Fibroblast of lung (primary cell): ENCODE measurements around the gene COL1A1. TPM values are rescaled to one million over a fixed set of nuclear protein-coding genes. Genes with fewer than 3 reads are reported as not detected.

Experiments
- DNase-seq, 2 donors: peaks; one replicate each; pipeline versions ENCODE4 v3.0.0 to v3.0.0-alpha.2; 2010; ENCODE audit warnings: low read depth in 2 of 2
- H2AFZ ChIP-seq: 2 replicates; pipeline ENCODE4 v1.5.1; 2012; ENCODE audit warnings: low read length, control low read depth, inconsistent platforms
- H3K27ac ChIP-seq: 2 replicates; pipeline ENCODE4 v1.5.1; 2011; ENCODE audit warnings: low read length, control low read depth; ENCODE audit not compliant: insufficient read depth
- H3K27me3 ChIP-seq: 2 replicates; pipeline ENCODE4 v1.5.1; 2011; ENCODE audit warnings: mild to moderate bottlenecking, low read length; ENCODE audit not compliant: control insufficient read depth, insufficient read depth
- H3K36me3 ChIP-seq: 2 replicates; pipeline ENCODE4 v1.5.1; 2011; ENCODE audit warnings: low read length; ENCODE audit not compliant: control insufficient read depth, insufficient read depth
- H3K4me1 ChIP-seq: 2 replicates; pipeline ENCODE4 v1.5.1; 2011; ENCODE audit warnings: low read length; ENCODE audit not compliant: control insufficient read depth, insufficient read depth; ENCODE audit errors: extremely low read depth
- H3K4me2 ChIP-seq: 2 replicates; pipeline ENCODE4 v1.5.1; 2011; ENCODE audit warnings: low read length, control low read depth; ENCODE audit not compliant: insufficient read depth; ENCODE audit errors: extremely low read depth
- H3K4me3 ChIP-seq, 4 experiments: fragments of 200-600 bp in 1 of 4; sonication (generic) in 1 of 4; replicated peaks in 1 of 4; 2 replicates each; pipeline ENCODE4 v1.5.1; 2011 to 2016; ENCODE audit warnings: low read length in 4 of 4, low read depth in 3 of 4, mild to moderate bottlenecking in 3 of 4, control low read depth in 2 of 4, inconsistent platforms in 1 of 4, mixed read lengths in 1 of 4; ENCODE audit not compliant: insufficient read depth in 1 of 4; ENCODE audit errors: control extremely low read depth in 1 of 4
- H3K79me2 ChIP-seq: 2 replicates; pipeline ENCODE4 v1.5.1; 2012; ENCODE audit warnings: mild to moderate bottlenecking, low read length, inconsistent platforms; ENCODE audit not compliant: control insufficient read depth, insufficient read depth
- H3K9ac ChIP-seq: 2 replicates; pipeline ENCODE4 v1.5.1; 2011; ENCODE audit warnings: mild to moderate bottlenecking, low read length, control low read depth; ENCODE audit not compliant: insufficient read depth
- H3K9me3 ChIP-seq: 2 replicates; pipeline ENCODE4 v1.5.1; 2012; ENCODE audit warnings: low read depth, low read length; ENCODE audit not compliant: control insufficient read depth, insufficient read depth
- H4K20me1 ChIP-seq: 2 replicates; pipeline ENCODE4 v1.5.1; 2011; ENCODE audit warnings: low read length; ENCODE audit not compliant: control insufficient read depth, insufficient read depth; ENCODE audit errors: extremely low read depth
- CTCF ChIP-seq, 2 donors: IDR thresholded peaks in 1 of 2; conservative IDR thresholded peaks in 1 of 2; 1 replicate in 1 of 2; 2 replicates in 1 of 2; pipeline ENCODE4 v1.5.1; 2011 to 2012; ENCODE audit warnings: low read length in 2 of 2, control low read depth in 1 of 2, inconsistent platforms in 1 of 2, low read depth in 1 of 2, mild to moderate bottlenecking in 1 of 2
- EZH2 ChIP-seq: IDR thresholded peaks from 2 replicates; pipeline ENCODE4 v1.5.1; 2012; ENCODE audit warnings: low read length, control low read depth, mild to moderate bottlenecking; ENCODE audit errors: missing control alignments
- polyA plus RNA-seq, 2 donors: library from polyadenylated mRNA; depleted of rRNA in 1 of 2; stranded (reverse) in 1 of 2; unstranded in 1 of 2; fragments of >200 nt; gene quantifications; 2 replicates each; pipeline ENCODE4 v1.2.1, GENCODE V29; 2011 to 2012; ENCODE audit warnings: missing spikeins in 1 of 2
- total RNA-seq: library from RNA; depleted of rRNA; stranded (reverse); fragments of >200 nt; gene quantifications from 2 replicates; pipeline ENCODE4 v1.2.1, GENCODE V29; 2014

Gene COL1A1
- total and polyA plus RNA-seq, 2 donors (not counting 1 experiment from before 2014, with no cell fraction given), result 541 to 584 TPM

- Histone ChIP-seq H3K9ac (no peak overlapping the region), H3K79me2 (no peaks in the 10 kb centered on the region), H4K20me1 (no peaks in the 10 kb centered on the region), H3K4me1 (peaks cover 32% of the 10 kb centered on the region), H3K36me3 (peaks cover 2% of the 10 kb centered on the region), H3K4me2 (no peak overlapping the region), H3K4me3 (no peak overlapping the region), H3K27ac (peak overlapping the region; percentile 96), H2AFZ (no peak overlapping the region), H3K9me3 (no peaks in the 10 kb centered on the region), H3K27me3 (no peaks in the 10 kb centered on the region)
- no peak for TF ChIP-seq CTCF (conservative IDR thresholded peaks at IDR 0.05 in 1 of 2, IDR thresholded peaks at IDR 0.05 in 1 of 2; ENCODE audit: low read depth in 1 of 2, low read length in 2 of 2)
- no peak for TF ChIP-seq EZH2
- no peak for DNase-seq
Observed at GRCh38 chr17:50174444-50174843, 27.0 kb downstream of the COL1A1 start.

- Histone ChIP-seq H3K27me3 (no peaks in the 10 kb centered on the region), H3K79me2 (no peaks in the 10 kb centered on the region), H3K27ac (peak overlapping the region; percentile 96), H4K20me1 (no peaks in the 10 kb centered on the region), H3K9ac (peak overlapping the region; percentile 64), H3K4me2 (peak overlapping the region; percentile 72), H3K4me1 (peaks cover 32% of the 10 kb centered on the region), H3K9me3 (no peaks in the 10 kb centered on the region), H3K36me3 (peaks cover 2% of the 10 kb centered on the region), H2AFZ (no peak overlapping the region), H3K4me3 (peak overlapping the region in 1 of 4 experiments; percentile 25)
- DNase-seq, result peak; percentile 91 to 93
- TF ChIP-seq CTCF (conservative IDR thresholded peaks at IDR 0.05 in 1 of 2, IDR thresholded peaks at IDR 0.05 in 1 of 2; ENCODE audit: low read depth in 1 of 2, low read length in 2 of 2), result no peak
- TF ChIP-seq EZH2, result no peak
Observed at GRCh38 chr17:50173335-50173941, 28.0 kb downstream of the COL1A1 start.

DNA sequence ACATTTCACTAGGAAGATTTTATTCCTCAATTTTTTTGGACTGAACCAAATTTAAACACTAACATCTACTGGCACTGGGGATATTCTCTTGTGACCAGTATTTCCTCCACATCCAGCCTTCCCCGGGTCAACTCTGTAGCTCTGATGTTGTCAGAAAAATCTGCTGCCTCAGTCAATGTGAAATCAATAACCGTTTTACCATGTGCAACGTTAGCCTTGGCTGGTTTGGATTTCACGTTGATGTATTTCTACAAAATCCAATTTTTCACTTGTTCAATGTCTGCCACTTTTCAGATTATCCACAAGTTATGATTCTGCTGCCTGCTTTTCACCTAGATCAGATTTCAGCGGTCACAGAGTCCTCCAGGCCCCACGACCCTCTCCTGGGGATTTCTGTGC, 28.5 kb downstream of the COL1A1 start:
- TF ChIP-seq CTCF (conservative IDR thresholded peaks at IDR 0.05 in 1 of 2, IDR thresholded peaks at IDR 0.05 in 1 of 2; ENCODE audit: low read depth in 1 of 2, low read length in 2 of 2), result no peak
- TF ChIP-seq EZH2, result no peak
- Histone ChIP-seq H2AFZ (no peak overlapping the region), H3K4me1 (peaks cover 28% of the 10 kb centered on the region), H3K79me2 (no peaks in the 10 kb centered on the region), H3K27me3 (no peaks in the 10 kb centered on the region), H3K9ac (peak overlapping the region; percentile 64), H3K4me2 (peak overlapping the region; percentile 72), H3K4me3 (no peak overlapping the region), H4K20me1 (no peaks in the 10 kb centered on the region), H3K36me3 (peaks cover 2% of the 10 kb centered on the region), H3K9me3 (no peaks in the 10 kb centered on the region), H3K27ac (peak overlapping the region; percentile 96)
- no peak for DNase-seq
